ENCODE results near the gene OR6N2. TPM values are rescaled to one million over a fixed set of nuclear protein-coding genes. Genes with fewer than 3 reads are reported as not detected.

The OR6N2 gene
- total and polyA plus RNA-seq, 2 of the 13 experiments (the other 11 are each of a cell fraction or from before 2014, with no cell fraction given), result not detected

DNA sequence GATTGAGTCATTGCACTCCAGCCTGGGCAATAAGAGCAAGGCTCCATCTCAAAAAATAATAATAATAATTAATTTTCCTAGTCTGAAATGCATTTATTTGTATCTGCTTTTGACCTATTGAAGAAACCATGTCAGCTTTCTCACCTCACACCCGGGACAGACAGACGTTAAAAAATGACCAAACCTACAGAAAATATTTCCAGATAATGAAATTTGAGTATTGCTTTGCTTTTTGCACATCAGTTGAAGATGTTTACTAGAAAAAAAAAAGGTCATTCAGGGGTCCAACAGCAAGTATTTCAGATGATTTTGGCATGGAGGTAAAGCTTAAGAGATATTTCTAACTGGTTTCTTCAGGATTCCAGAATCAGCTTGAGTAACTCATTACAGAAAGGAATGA is 26.6 kb downstream of the OR6N2 start, which contains the start of gene OR6K6:
TSS of gene OR6K6 (plus strand) at position 301 of the 400 bp plus-strand sequence. CDS start 168 bp downstream, outside the sequence.
- H3K4me2 ChIP-seq (ENCODE audit: low read depth, low read length), result no peak within 1 kb of the TSS
- H3K27me3 ChIP-seq (ENCODE audit: control insufficient read depth in 1 of 2, insufficient read depth in 2 of 2, low read length in 2 of 2), result no peaks in the 10 kb centered on the region
- ChIA-PET CTCF (ENCODE audit: low intra/inter-chr PET ratio, low total read pairs) (no interaction called here), POLR2A (no interaction called here)
- H3K4me1 ChIP-seq (ENCODE audit: insufficient read depth, low read length), result no peaks in the 10 kb centered on the region
- BruUV-seq (replicated peaks), result no TSS peak
- WGBS (ENCODE audit: low lambda C conversion rate), result 0% methylated on average over 2 of the region's 2 CpGs
- no peak within 1 kb of the TSS for H3K4me3 ChIP-seq (replicated peaks in 1 of 3; ENCODE audit: insufficient read depth in 1 of 3, low read depth in 2 of 3, low read length in 3 of 3)
- 0 out of 2 replicates have a peak, but pooled peaks cover 11% of the 10 kb centered on the region for H3K9me3 ChIP-seq (ENCODE audit: low read length)
- intact Hi-C loops (cut with micrococcal nuclease; ENCODE audit: unreplicated experiment), result no loop called here
- no peak for TF ChIP-seq FOXA3 (CRISPR knock-in tag; IDR thresholded peaks at IDR 0.05)
- DNase-seq (ENCODE audit: low spot score) (no peak), FAIRE-seq (no peak), ATAC-seq (no peak)
- in situ Hi-C loops (cut with HindIII; ENCODE audit: extremely low pct_ligation_motif_present, low pct_unique_long_range_greater_than_20kb), result no loop called here
- no peak within 1 kb of the TSS for H3K9ac ChIP-seq (ENCODE audit: insufficient read depth, low read depth, low read length)
- no peaks in the 10 kb centered on the region for H3K79me2 ChIP-seq (ENCODE audit: insufficient read depth, low read length)
- H3K27ac ChIP-seq (ENCODE audit: extremely low read length, insufficient read depth, low read length), result no peak within 1 kb of the TSS
- H2AFZ ChIP-seq (ENCODE audit: low read length), result no peak within 1 kb of the TSS
- H3K36me3 ChIP-seq (replicated peaks in 1 of 2; ENCODE audit: control insufficient read depth in 1 of 2, insufficient read depth in 2 of 2, low read length in 2 of 2), result no peaks in the 10 kb centered on the region
- no peaks in the 10 kb centered on the region for H4K20me1 ChIP-seq (ENCODE audit: insufficient read depth, low read length)

DNA sequence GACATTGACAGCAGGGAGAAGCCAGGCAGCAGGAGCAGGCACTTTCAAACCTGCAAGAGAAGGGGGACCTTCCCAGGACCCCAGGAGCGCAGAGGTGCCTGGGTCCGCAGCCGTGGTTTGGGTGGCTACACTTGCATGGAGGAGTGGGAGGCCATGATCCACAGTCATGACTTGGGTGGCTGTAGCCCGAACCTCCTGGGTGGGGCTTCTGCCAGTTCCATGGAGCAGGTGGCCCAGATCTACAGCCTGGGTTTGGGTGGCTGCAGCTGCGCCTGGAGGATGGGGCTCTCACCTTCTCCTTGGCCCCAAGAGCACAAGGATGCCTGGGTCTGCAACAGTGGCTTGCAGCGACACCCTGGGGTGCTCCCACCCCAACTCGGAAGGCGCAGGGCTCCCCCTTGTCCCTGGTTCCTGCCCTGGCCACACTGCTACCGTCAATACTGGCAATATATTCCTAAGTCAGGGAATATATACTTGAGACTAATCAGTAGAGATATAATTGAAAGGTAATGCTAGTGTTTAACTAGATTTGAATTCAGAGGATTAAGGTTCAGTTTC is 28.8 kb downstream of the OR6N2 start:
- no TSS peak for BruUV-seq (replicated peaks)
- Histone ChIP-seq H4K20me1 (ENCODE audit: insufficient read depth, low read length) (no peaks in the 10 kb centered on the region), H3K9ac (ENCODE audit: insufficient read depth, low read depth, low read length) (no peak overlapping the region), H3K9me3 (ENCODE audit: low read length) (0 out of 2 replicates have a peak, but pooled peaks cover 5% of the 10 kb centered on the region), H2AFZ (ENCODE audit: low read length) (no peak overlapping the region), H3K4me2 (ENCODE audit: low read depth, low read length) (no peak overlapping the region), H3K4me1 (ENCODE audit: insufficient read depth, low read length) (no peaks in the 10 kb centered on the region), H3K79me2 (ENCODE audit: insufficient read depth, low read length) (no peaks in the 10 kb centered on the region), H3K36me3 (replicated peaks in 1 of 2; ENCODE audit: control insufficient read depth in 1 of 2, insufficient read depth in 2 of 2, low read length in 2 of 2) (no peaks in the 10 kb centered on the region), H3K27ac (ENCODE audit: extremely low read length, insufficient read depth, low read length) (no peak overlapping the region), H3K27me3 (ENCODE audit: control insufficient read depth in 1 of 2, insufficient read depth in 2 of 2, low read length in 2 of 2) (no peaks in the 10 kb centered on the region), H3K4me3 (replicated peaks in 1 of 3; ENCODE audit: insufficient read depth in 1 of 3, low read depth in 2 of 3, low read length in 3 of 3) (no peak overlapping the region)
- ATAC-seq (no peak), FAIRE-seq (no peak), DNase-seq (ENCODE audit: low spot score) (no peak)
- CTCF ChIA-PET (ENCODE audit: low intra/inter-chr PET ratio, low total read pairs), result no interaction called here
- intact Hi-C loops (cut with micrococcal nuclease; ENCODE audit: unreplicated experiment) (no loop called here), in situ Hi-C loops (cut with HindIII; ENCODE audit: extremely low pct_ligation_motif_present, low pct_unique_long_range_greater_than_20kb) (no loop called here)
- POLR2A ChIA-PET, result no interaction called here
- 0% methylated on average over 2 of the region's 9 CpGs for WGBS (ENCODE audit: low lambda C conversion rate)
- TF ChIP-seq ZMYM3 (CRISPR knock-in tag; IDR thresholded peaks at IDR 0.05), result no peak
- no peak for TF ChIP-seq ZNF703 (CRISPR knock-in tag; IDR thresholded peaks at IDR 0.05; ENCODE audit: borderline replicate concordance)
- TF ChIP-seq, protein P1, sequence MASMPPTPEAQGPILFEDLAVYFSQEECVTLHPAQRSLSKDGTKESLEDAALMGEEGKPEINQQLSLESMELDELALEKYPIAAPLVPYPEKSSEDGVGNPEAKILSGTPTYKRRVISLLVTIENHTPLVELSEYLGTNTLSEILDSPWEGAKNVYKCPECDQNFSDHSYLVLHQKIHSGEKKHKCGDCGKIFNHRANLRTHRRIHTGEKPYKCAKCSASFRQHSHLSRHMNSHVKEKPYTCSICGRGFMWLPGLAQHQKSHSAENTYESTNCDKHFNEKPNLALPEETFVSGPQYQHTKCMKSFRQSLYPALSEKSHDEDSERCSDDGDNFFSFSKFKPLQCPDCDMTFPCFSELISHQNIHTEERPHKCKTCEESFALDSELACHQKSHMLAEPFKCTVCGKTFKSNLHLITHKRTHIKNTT (CRISPR knock-in tag; IDR thresholded peaks at IDR 0.05), result no peak
- no peak for TF ChIP-seq ZNF510 (CRISPR knock-in tag; IDR thresholded peaks at IDR 0.05; ENCODE audit: low read depth)
- TF ChIP-seq, protein P2, sequence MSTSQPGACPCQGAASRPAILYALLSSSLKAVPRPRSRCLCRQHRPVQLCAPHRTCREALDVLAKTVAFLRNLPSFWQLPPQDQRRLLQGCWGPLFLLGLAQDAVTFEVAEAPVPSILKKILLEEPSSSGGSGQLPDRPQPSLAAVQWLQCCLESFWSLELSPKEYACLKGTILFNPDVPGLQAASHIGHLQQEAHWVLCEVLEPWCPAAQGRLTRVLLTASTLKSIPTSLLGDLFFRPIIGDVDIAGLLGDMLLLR (CRISPR knock-in tag; IDR thresholded peaks at IDR 0.05), result no peak
- TF ChIP-seq NCOR1 (IDR thresholded peaks at IDR 0.05; ENCODE audit: borderline replicate concordance, low read length), result no peak
- TF ChIP-seq, protein P3, sequence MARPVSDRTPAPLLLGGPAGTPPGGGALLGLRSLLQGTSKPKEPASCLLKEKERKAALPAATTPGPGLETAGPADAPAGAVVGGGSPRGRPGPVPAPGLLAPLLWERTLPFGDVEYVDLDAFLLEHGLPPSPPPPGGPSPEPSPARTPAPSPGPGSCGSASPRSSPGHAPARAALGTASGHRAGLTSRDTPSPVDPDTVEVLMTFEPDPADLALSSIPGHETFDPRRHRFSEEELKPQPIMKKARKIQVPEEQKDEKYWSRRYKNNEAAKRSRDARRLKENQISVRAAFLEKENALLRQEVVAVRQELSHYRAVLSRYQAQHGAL (CRISPR knock-in tag; IDR thresholded peaks at IDR 0.05; ENCODE audit: not compliant biosample characterization), result no peak
- TF ChIP-seq, protein P4, sequence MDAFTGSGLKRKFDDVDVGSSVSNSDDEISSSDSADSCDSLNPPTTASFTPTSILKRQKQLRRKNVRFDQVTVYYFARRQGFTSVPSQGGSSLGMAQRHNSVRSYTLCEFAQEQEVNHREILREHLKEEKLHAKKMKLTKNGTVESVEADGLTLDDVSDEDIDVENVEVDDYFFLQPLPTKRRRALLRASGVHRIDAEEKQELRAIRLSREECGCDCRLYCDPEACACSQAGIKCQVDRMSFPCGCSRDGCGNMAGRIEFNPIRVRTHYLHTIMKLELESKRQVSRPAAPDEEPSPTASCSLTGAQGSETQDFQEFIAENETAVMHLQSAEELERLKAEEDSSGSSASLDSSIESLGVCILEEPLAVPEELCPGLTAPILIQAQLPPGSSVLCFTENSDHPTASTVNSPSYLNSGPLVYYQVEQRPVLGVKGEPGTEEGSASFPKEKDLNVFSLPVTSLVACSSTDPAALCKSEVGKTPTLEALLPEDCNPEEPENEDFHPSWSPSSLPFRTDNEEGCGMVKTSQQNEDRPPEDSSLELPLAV (CRISPR knock-in tag; conservative IDR thresholded peaks at IDR 0.05; ENCODE audit: low read depth), result no peak
- no peak for TF ChIP-seq ZNF382 (CRISPR knock-in tag; IDR thresholded peaks at IDR 0.05; ENCODE audit: borderline replicate concordance)
- TF ChIP-seq ELF1 (CRISPR knock-in tag; IDR thresholded peaks at IDR 0.05), result no peak
- no peak for TF ChIP-seq AHR (CRISPR knock-in tag; IDR thresholded peaks at IDR 0.05)
- TF ChIP-seq, protein P5, sequence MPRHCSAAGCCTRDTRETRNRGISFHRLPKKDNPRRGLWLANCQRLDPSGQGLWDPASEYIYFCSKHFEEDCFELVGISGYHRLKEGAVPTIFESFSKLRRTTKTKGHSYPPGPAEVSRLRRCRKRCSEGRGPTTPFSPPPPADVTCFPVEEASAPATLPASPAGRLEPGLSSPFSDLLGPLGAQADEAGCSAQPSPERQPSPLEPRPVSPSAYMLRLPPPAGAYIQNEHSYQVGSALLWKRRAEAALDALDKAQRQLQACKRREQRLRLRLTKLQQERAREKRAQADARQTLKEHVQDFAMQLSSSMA (CRISPR knock-in tag; IDR thresholded peaks at IDR 0.05), result no peak

Data from HepG2 (cell line).